Measurements from ENCODE around the gene SERPINE1.
"Not testable (repeated sequence)": the region's sequence is repeated elsewhere in the genome, so short reads cannot be mapped to it uniquely, and the experiment has no call there.

SERPINE1 gene

DNA sequence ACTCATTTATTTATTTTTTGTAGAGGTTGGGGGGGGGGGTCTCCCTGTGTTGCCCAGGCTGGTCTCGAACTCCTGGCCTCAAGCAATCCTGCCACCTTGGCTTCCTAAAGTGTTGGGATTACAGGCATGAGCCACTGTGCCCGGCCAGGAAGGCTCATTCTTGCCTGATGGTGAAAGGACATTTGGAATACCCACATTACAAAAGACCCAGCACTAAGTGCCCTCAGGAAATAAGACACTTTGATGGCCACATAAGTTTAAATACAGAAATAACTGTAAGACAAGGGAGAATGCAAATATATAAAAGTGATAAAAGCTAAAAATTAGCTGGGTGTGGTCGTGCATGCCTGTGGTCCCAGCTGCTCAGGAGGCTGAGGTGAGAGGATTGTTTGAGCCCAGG, 8.0 kb upstream of the SERPINE1 start:
- H3K4me1 ChIP-seq (ENCODE audit: low read length): no peaks in the 10 kb centered on the region
- no peaks in the 10 kb centered on the region for H3K9me3 ChIP-seq (replicated peaks; ENCODE audit: insufficient read depth, low read length)
- H3K4me3 ChIP-seq (ENCODE audit: low read length): no peak overlapping the region
- H3K79me2 ChIP-seq (ENCODE audit: low read length): no peaks in the 10 kb centered on the region
- no peaks in the 10 kb centered on the region for H3K9me2 ChIP-seq (replicated peaks; ENCODE audit: insufficient read depth, low read length)
- H3K27me3 ChIP-seq (replicated peaks; ENCODE audit: insufficient read depth, low read length): peaks cover 94% of the 10 kb centered on the region
- no peak overlapping the region for H3K27ac ChIP-seq (ENCODE audit: low read length)
- no peak for DNase-seq
- no peak overlapping the region for H3K9ac ChIP-seq (ENCODE audit: low read length)
- no peaks in the 10 kb centered on the region for H3K36me3 ChIP-seq (replicated peaks; ENCODE audit: insufficient read depth, low read length)
- H4K20me1 ChIP-seq (ENCODE audit: insufficient read depth, low read length): no peaks in the 10 kb centered on the region
- H3K4me2 ChIP-seq (ENCODE audit: low read depth, low read length): no peak overlapping the region
- no peak overlapping the region for H2AFZ ChIP-seq (ENCODE audit: low read length)
- TF ChIP-seq EZH2 (optimal IDR thresholded peaks at IDR 0.05; ENCODE audit: low read depth, low read length) (no peak), EZH2phosphoT487 (IDR thresholded peaks at IDR 0.05; ENCODE audit: low read length) (no peak)
- TF ChIP-seq, protein P1, sequence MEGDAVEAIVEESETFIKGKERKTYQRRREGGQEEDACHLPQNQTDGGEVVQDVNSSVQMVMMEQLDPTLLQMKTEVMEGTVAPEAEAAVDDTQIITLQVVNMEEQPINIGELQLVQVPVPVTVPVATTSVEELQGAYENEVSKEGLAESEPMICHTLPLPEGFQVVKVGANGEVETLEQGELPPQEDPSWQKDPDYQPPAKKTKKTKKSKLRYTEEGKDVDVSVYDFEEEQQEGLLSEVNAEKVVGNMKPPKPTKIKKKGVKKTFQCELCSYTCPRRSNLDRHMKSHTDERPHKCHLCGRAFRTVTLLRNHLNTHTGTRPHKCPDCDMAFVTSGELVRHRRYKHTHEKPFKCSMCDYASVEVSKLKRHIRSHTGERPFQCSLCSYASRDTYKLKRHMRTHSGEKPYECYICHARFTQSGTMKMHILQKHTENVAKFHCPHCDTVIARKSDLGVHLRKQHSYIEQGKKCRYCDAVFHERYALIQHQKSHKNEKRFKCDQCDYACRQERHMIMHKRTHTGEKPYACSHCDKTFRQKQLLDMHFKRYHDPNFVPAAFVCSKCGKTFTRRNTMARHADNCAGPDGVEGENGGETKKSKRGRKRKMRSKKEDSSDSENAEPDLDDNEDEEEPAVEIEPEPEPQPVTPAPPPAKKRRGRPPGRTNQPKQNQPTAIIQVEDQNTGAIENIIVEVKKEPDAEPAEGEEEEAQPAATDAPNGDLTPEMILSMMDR (IDR thresholded peaks at IDR 0.05; ENCODE audit: low read length): no peak
- H3F3A ChIP-seq (ENCODE audit: insufficient read depth, low read length): no peaks in the 10 kb centered on the region

DNA sequence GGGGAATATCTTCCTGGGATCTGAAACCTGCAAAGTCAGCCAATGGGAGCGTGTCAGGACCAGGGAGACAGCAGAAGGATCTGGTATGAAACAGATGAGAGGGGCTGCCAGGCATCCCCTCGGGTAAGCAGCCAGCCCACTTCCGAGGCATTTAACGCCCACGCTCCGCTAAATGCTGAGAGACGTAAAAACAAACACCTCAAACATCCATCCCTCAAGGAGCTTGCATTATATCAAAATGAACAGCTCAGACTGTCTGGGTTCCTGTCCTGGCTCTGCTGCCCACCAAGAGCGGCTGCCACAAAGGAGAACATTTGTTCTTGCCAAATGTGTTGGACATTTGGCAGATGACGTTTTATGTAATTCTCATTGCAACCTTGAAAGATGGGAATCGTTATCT, 7.0 kb upstream of the SERPINE1 start:
- TF ChIP-seq EZH2 (optimal IDR thresholded peaks at IDR 0.05; ENCODE audit: low read depth, low read length): no peak
- TF ChIP-seq, protein P1 (IDR thresholded peaks at IDR 0.05; ENCODE audit: low read length): no peak
- no peak for TF ChIP-seq EZH2phosphoT487 (IDR thresholded peaks at IDR 0.05; ENCODE audit: low read length)
- Histone ChIP-seq H3K9me2 (replicated peaks; ENCODE audit: insufficient read depth, low read length) (no peaks in the 10 kb centered on the region), H3K79me2 (ENCODE audit: low read length) (no peaks in the 10 kb centered on the region), H3K27ac (ENCODE audit: low read length) (no peak overlapping the region), H3K9me3 (replicated peaks; ENCODE audit: insufficient read depth, low read length) (no peaks in the 10 kb centered on the region), H3K27me3 (replicated peaks; ENCODE audit: insufficient read depth, low read length) (peaks cover 95% of the 10 kb centered on the region), H3F3A (ENCODE audit: insufficient read depth, low read length) (no peaks in the 10 kb centered on the region), H3K9ac (ENCODE audit: low read length) (no peak overlapping the region), H3K4me3 (ENCODE audit: low read length) (no peak overlapping the region), H3K4me1 (ENCODE audit: low read length) (0 out of 2 replicates have a peak, but pooled peaks cover 4% of the 10 kb centered on the region), H3K4me2 (ENCODE audit: low read depth, low read length) (no peak overlapping the region), H4K20me1 (ENCODE audit: insufficient read depth, low read length) (no peaks in the 10 kb centered on the region), H2AFZ (ENCODE audit: low read length) (no peak overlapping the region), H3K36me3 (replicated peaks; ENCODE audit: insufficient read depth, low read length) (no peaks in the 10 kb centered on the region)
- DNase-seq: no peak

DNA sequence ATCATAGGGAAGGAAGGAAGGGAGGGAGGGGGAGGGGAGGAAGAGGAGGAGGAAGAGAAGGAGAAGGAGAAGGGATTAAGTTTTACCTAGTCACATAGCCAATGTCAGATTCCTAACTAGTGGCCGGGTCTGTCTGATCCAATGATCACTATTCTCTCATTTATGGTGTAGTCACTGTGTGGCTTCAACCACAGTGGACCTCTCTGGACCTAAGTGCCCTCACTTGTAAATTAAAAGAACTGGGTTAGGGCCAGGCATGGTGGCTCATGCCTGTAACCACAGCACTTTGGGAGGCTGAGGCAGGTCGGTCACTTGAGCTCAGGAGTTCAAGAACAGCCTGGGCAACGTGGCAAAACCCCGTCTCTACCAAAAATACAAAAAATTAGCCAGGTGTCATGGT, 6.6 kb upstream of the SERPINE1 start:
- 0 out of 2 replicates have a peak, but pooled peaks cover 6% of the 10 kb centered on the region for H3K4me1 ChIP-seq (ENCODE audit: low read length)

DNA sequence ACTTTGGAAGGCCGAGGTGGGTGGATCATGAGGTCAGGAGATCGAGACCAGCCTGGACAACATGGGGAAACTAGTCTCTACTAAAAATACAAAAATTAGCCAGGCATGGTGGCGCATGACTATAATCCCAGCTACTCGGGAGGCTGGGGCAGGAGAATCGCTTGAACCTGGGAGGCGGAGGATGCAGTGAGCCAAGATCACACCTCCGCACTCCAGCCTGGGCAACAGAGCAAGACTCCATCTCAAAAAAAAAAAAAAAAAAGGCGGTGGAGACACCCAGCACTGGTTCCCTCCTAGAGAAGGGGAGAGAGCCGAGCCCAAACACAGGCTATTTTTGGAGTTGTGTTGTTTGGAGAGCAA, 5.3 kb upstream of the SERPINE1 start:
- H4K20me1 ChIP-seq (ENCODE audit: insufficient read depth, low read length); H3K79me2 ChIP-seq (ENCODE audit: low read length); H3K4me2 ChIP-seq (ENCODE audit: low read depth, low read length); H2AFZ ChIP-seq (ENCODE audit: low read length); H3K9me2 ChIP-seq (replicated peaks; ENCODE audit: insufficient read depth, low read length); H3K27ac ChIP-seq (ENCODE audit: low read length); H3K36me3 ChIP-seq (replicated peaks; ENCODE audit: insufficient read depth, low read length); H3F3A ChIP-seq (ENCODE audit: insufficient read depth, low read length); H3K9me3 ChIP-seq (replicated peaks; ENCODE audit: insufficient read depth, low read length); DNase-seq; H3K4me3 ChIP-seq (ENCODE audit: low read length); H3K9ac ChIP-seq (ENCODE audit: low read length): not testable (repeated sequence)
- H3K4me1 ChIP-seq (ENCODE audit: low read length): peaks cover 13% of the 10 kb centered on the region
- H3K27me3 ChIP-seq (replicated peaks; ENCODE audit: insufficient read depth, low read length): peaks cover 97% of the 10 kb centered on the region

More for the DNA sequence above, 6.6 kb upstream of the SERPINE1 start:
- no peak overlapping the region for H3K4me2 ChIP-seq (ENCODE audit: low read depth, low read length)
- no peaks in the 10 kb centered on the region for H3K79me2 ChIP-seq (ENCODE audit: low read length)
- H3K9me2 ChIP-seq (replicated peaks; ENCODE audit: insufficient read depth, low read length): no peaks in the 10 kb centered on the region
- H3K9ac ChIP-seq (ENCODE audit: low read length): no peak overlapping the region
- H3F3A ChIP-seq (ENCODE audit: insufficient read depth, low read length): no peaks in the 10 kb centered on the region
- peaks cover 95% of the 10 kb centered on the region for H3K27me3 ChIP-seq (replicated peaks; ENCODE audit: insufficient read depth, low read length)
- H3K36me3 ChIP-seq (replicated peaks; ENCODE audit: insufficient read depth, low read length): no peaks in the 10 kb centered on the region
- no peaks in the 10 kb centered on the region for H4K20me1 ChIP-seq (ENCODE audit: insufficient read depth, low read length)
- no peaks in the 10 kb centered on the region for H3K9me3 ChIP-seq (replicated peaks; ENCODE audit: insufficient read depth, low read length)
- no peak for DNase-seq
- TF ChIP-seq, protein P1 (IDR thresholded peaks at IDR 0.05; ENCODE audit: low read length): no peak
- no peak for TF ChIP-seq EZH2phosphoT487 (IDR thresholded peaks at IDR 0.05; ENCODE audit: low read length)
- TF ChIP-seq EZH2 (optimal IDR thresholded peaks at IDR 0.05; ENCODE audit: low read depth, low read length): no peak
- no peak overlapping the region for H3K27ac ChIP-seq (ENCODE audit: low read length)
- no peak overlapping the region for H3K4me3 ChIP-seq (ENCODE audit: low read length)
- no peak overlapping the region for H2AFZ ChIP-seq (ENCODE audit: low read length)
